ENCODE results near the gene GGN. TPM values are rescaled to one million over a fixed set of nuclear protein-coding genes. Genes with fewer than 3 reads are reported as not detected.

Gene GGN
- polyA plus RNA-seq, 1 donor (not counting 4 experiments of a cell fraction or from before 2014, with no cell fraction given) = not detected

DNA sequence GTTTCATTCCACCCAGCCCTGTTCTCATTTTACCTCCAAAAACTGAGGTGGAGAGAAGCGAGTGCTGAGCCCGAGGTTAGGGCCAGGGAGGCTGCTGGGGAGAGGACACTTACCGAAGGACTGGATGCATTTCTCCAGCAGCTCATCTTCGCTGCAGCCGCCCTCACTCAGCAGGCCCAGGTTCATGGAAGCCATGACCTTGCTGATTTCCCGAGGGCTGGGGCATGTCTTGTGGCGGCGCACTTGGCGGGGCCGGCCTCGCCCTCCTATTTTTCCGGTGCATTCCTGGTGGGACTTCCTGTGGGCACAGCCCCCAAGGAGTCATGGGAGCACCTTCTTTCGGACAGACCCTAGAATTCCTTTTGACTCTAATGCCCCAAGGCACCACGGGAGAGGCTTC is 34.0 kb upstream of the GGN start:
- peaks cover 13% of the 10 kb centered on the region for H3K27me3 ChIP-seq (ENCODE audit: control insufficient read depth, extremely low read depth, insufficient read depth, low read length)
- TF ChIP-seq, protein P1, sequence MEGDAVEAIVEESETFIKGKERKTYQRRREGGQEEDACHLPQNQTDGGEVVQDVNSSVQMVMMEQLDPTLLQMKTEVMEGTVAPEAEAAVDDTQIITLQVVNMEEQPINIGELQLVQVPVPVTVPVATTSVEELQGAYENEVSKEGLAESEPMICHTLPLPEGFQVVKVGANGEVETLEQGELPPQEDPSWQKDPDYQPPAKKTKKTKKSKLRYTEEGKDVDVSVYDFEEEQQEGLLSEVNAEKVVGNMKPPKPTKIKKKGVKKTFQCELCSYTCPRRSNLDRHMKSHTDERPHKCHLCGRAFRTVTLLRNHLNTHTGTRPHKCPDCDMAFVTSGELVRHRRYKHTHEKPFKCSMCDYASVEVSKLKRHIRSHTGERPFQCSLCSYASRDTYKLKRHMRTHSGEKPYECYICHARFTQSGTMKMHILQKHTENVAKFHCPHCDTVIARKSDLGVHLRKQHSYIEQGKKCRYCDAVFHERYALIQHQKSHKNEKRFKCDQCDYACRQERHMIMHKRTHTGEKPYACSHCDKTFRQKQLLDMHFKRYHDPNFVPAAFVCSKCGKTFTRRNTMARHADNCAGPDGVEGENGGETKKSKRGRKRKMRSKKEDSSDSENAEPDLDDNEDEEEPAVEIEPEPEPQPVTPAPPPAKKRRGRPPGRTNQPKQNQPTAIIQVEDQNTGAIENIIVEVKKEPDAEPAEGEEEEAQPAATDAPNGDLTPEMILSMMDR (optimal IDR thresholded peaks at IDR 0.05 in 1 of 3, IDR thresholded peaks at IDR 0.05 in 1 of 3, conservative IDR thresholded peaks at IDR 0.05 in 1 of 3; ENCODE audit: extremely low read depth in 1 of 3, insufficient read depth in 2 of 3, low read length in 3 of 3) = no peak
- TF ChIP-seq EZH2 (IDR thresholded peaks at IDR 0.05; ENCODE audit: low read length) = no peak
- dilution Hi-C loops (cut with MboI; ENCODE audit: extremely low pct_ligation_motif_present, low sequenced_read_pairs) = no loop called here
- no peak overlapping the region for H3K4me2 ChIP-seq (ENCODE audit: control insufficient read depth, extremely low read depth, insufficient read depth, low read depth, low read length)
- no peaks in the 10 kb centered on the region for H3K79me2 ChIP-seq (ENCODE audit: control insufficient read depth, insufficient read depth, low read length)
- FAIRE-seq (no peak), DNase-seq (ENCODE audit: low read depth, low spot score) (no peak)
- no peaks in the 10 kb centered on the region for H3K9me3 ChIP-seq (ENCODE audit: control insufficient read depth, low read depth, low read length)
- H3K9ac ChIP-seq (ENCODE audit: control insufficient read depth, extremely low read depth, insufficient read depth, low read length) = no peak overlapping the region
- no peak overlapping the region for H3K4me3 ChIP-seq (ENCODE audit: control insufficient read depth in 2 of 3, extremely low read depth in 1 of 3, insufficient read depth in 2 of 3, low read depth in 1 of 3, low read length in 3 of 3)
- H3K27ac ChIP-seq (ENCODE audit: control insufficient read depth, insufficient read depth, low read length) = no peak overlapping the region
- H3K36me3 ChIP-seq (ENCODE audit: control insufficient read depth in 2 of 2, extremely low read depth in 1 of 2, insufficient read depth in 2 of 2, low read length in 2 of 2) = no peaks in the 10 kb centered on the region
- no peaks in the 10 kb centered on the region for H4K20me1 ChIP-seq (ENCODE audit: control insufficient read depth, extremely low read depth, insufficient read depth, low read length)
- H3K4me1 ChIP-seq (ENCODE audit: control insufficient read depth, extremely low read depth, insufficient read depth, low read length) = peaks cover 9% of the 10 kb centered on the region
- no peaks in the 10 kb centered on the region for H3K9me1 ChIP-seq (ENCODE audit: control insufficient read depth, extremely low read depth, insufficient read depth, low read length)
- H2AFZ ChIP-seq (ENCODE audit: control insufficient read depth, low read length) = no peak overlapping the region

DNA sequence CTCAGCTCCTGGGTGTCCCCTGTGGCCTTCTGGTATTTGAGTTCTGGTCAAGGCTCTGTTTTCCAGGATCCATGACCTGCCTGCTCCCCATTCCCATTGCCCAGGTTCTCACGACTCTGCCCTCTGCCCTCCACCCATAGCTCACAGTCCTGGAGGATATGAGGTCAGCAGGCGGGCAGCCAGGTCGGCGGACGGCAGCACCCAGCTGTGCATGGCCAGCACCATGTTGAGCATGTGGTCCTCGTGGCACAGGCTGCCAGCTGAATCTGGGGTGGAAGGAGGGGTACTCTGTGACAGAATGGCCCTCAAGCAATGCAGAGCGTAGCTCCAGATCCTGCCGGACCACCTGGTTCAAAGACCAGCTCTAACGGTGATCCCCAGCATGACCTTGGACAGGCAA is 33.1 kb upstream of the GGN start:
- TF ChIP-seq, protein P1 (optimal IDR thresholded peaks at IDR 0.05 in 1 of 3, IDR thresholded peaks at IDR 0.05 in 1 of 3, conservative IDR thresholded peaks at IDR 0.05 in 1 of 3; ENCODE audit: extremely low read depth in 1 of 3, insufficient read depth in 2 of 3, low read length in 3 of 3) = no peak
- no peak for TF ChIP-seq EZH2 (IDR thresholded peaks at IDR 0.05; ENCODE audit: low read length)
- H3K27me3 ChIP-seq (ENCODE audit: control insufficient read depth, extremely low read depth, insufficient read depth, low read length) = peaks cover 13% of the 10 kb centered on the region
- H2AFZ ChIP-seq (ENCODE audit: control insufficient read depth, low read length) = no peak overlapping the region
- dilution Hi-C loops (cut with MboI; ENCODE audit: extremely low pct_ligation_motif_present, low sequenced_read_pairs) = no loop called here
- no peak for DNase-seq (ENCODE audit: low read depth, low spot score)
- H3K9me1 ChIP-seq (ENCODE audit: control insufficient read depth, extremely low read depth, insufficient read depth, low read length) = no peaks in the 10 kb centered on the region
- no peaks in the 10 kb centered on the region for H4K20me1 ChIP-seq (ENCODE audit: control insufficient read depth, extremely low read depth, insufficient read depth, low read length)
- H3K9ac ChIP-seq (ENCODE audit: control insufficient read depth, extremely low read depth, insufficient read depth, low read length) = no peak overlapping the region
- H3K36me3 ChIP-seq (ENCODE audit: control insufficient read depth in 2 of 2, extremely low read depth in 1 of 2, insufficient read depth in 2 of 2, low read length in 2 of 2) = no peaks in the 10 kb centered on the region
- H3K9me3 ChIP-seq (ENCODE audit: control insufficient read depth, low read depth, low read length) = no peaks in the 10 kb centered on the region
- H3K4me1 ChIP-seq (ENCODE audit: control insufficient read depth, extremely low read depth, insufficient read depth, low read length) = peaks cover 9% of the 10 kb centered on the region
- no peak overlapping the region for H3K27ac ChIP-seq (ENCODE audit: control insufficient read depth, insufficient read depth, low read length)
- FAIRE-seq = no peak
- no peak overlapping the region for H3K4me3 ChIP-seq (ENCODE audit: control insufficient read depth in 2 of 3, extremely low read depth in 1 of 3, insufficient read depth in 2 of 3, low read depth in 1 of 3, low read length in 3 of 3)
- H3K79me2 ChIP-seq (ENCODE audit: control insufficient read depth, insufficient read depth, low read length) = no peaks in the 10 kb centered on the region
- H3K4me2 ChIP-seq (ENCODE audit: control insufficient read depth, extremely low read depth, insufficient read depth, low read depth, low read length) = no peak overlapping the region
